ENCODE data around the gene CDADC1. TPM values are rescaled to one million over a fixed set of nuclear protein-coding genes. Genes with fewer than 3 reads are reported as not detected.

The CDADC1 gene
- total and polyA plus RNA-seq, 5 donors = 5.6 to 10.9 (median 8.6) TPM

DNA sequence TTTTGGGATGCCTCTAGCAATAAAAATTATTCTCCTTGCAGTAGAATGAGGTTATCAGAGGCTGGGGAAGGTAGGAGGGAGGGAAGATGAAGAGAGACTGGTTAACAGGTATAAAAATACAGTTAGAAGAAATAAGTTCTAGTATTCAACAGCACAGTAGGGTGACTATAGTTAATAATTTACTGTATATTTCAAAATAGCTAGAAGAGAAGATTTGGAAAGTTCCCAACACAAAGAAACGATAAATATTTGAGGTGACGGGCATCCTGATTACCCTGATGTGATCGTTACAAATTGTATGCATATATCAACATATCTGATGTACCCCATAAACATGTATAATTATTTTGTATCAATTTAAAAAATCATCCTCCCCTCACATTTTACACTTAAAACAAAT, 93.8 kb downstream of the CDADC1 start:
- DNase-seq = no peak
- 94% methylated on average over 3 of the region's 3 CpGs for WGBS
- intact Hi-C loops (cut with DNase I) = no loop called here
- H3K4me1 ChIP-seq (ENCODE audit: control insufficient read depth, insufficient read depth, low read length) = peaks cover under 1% of the 10 kb centered on the region
- H3K9me3 ChIP-seq (ENCODE audit: control insufficient read depth, low read length) = no peaks in the 10 kb centered on the region
- H3K27ac ChIP-seq (ENCODE audit: low read length) = no peak overlapping the region
- no peak for ATAC-seq
- H3K4me3 ChIP-seq (ENCODE audit: low read length) = no peak overlapping the region
- no peaks in the 10 kb centered on the region for H3K27me3 ChIP-seq (ENCODE audit: control insufficient read depth, insufficient read depth)

DNA sequence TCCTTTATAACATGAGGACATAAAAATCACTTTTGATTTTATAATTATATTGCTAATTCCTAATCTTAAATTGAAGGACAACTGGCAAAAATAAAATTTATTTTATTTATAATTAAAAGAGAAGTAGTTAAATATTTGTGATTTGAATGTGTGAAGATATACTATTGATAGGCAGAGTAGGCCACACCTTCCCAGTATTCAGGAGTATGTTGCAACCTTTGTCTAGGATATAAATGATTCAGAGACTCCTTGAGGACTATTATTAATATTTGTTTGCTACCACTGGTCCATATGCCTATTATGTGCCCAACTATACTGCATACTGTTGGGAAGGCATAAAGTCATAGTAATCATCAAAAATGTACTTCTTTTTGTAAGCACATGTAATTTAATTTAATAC, 94.2 kb downstream of the CDADC1 start:
- no peak overlapping the region for H3K27ac ChIP-seq (ENCODE audit: low read length)
- H3K9me3 ChIP-seq (ENCODE audit: control insufficient read depth, low read length) = no peaks in the 10 kb centered on the region
- H3K4me1 ChIP-seq (ENCODE audit: control insufficient read depth, insufficient read depth, low read length) = no peaks in the 10 kb centered on the region
- no peak for ATAC-seq
- intact Hi-C loops (cut with DNase I) = no loop called here
- DNase-seq = no peak
- no peaks in the 10 kb centered on the region for H3K27me3 ChIP-seq (ENCODE audit: control insufficient read depth, insufficient read depth)
- no peak overlapping the region for H3K4me3 ChIP-seq (ENCODE audit: low read length)

DNA sequence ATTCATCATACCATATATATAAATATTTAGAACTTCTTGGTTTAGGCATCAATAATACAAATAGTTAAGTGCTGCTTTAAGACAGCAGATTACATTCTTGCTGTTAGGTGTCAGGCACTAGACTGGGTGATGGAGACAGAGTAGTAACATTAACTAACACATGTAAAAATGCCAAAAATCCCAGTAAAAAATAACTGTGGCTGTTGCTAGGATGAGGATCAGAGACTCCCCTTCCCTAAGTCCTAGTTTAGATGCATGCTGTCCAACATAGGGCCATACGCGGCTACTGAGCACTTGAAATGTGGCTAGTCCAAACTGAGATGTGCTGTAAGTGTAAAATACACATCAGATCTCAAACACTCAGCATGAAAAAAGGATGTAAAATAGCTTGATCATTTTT, 94.7 kb downstream of the CDADC1 start:
- DNase-seq = no peak
- H3K27me3 ChIP-seq (ENCODE audit: control insufficient read depth, insufficient read depth) = no peaks in the 10 kb centered on the region
- no peaks in the 10 kb centered on the region for H3K9me3 ChIP-seq (ENCODE audit: control insufficient read depth, low read length)
- H3K4me1 ChIP-seq (ENCODE audit: control insufficient read depth, insufficient read depth, low read length) = no peaks in the 10 kb centered on the region
- H3K4me3 ChIP-seq (ENCODE audit: low read length) = no peak overlapping the region
- intact Hi-C loops (cut with DNase I) = no loop called here
- WGBS = 92% methylated on average over 2 of the region's 2 CpGs
- no peak for ATAC-seq
- no peak overlapping the region for H3K27ac ChIP-seq (ENCODE audit: low read length)

Other genes starting within 250 kb of the CDADC1 start
- not detected for gene MLNR, start 27.6 kb upstream of the CDADC1 start, total RNA-seq
- gene MLNR, start 27.6 kb upstream of the CDADC1 start, polyA plus RNA-seq = not detected
- gene CAB39L, start 196.1 kb downstream of the CDADC1 start, total RNA-seq = 10 to 100 TPM; 24.6 to 31.7 (median 28.2) TPM
- 15.4 TPM for gene CAB39L, start 196.1 kb downstream of the CDADC1 start, polyA plus RNA-seq
- 10 to 100 TPM; 13.1 to 18.6 (median 16.0) TPM for gene SETDB2, start 196.3 kb downstream of the CDADC1 start, total RNA-seq
- gene SETDB2, start 196.3 kb downstream of the CDADC1 start, polyA plus RNA-seq = 5.0 TPM
- gene PHF11, start 248.0 kb downstream of the CDADC1 start, total RNA-seq = 10 to 100 TPM; 20.2 to 31.1 (median 23.9) TPM
- 23.8 TPM for gene PHF11, start 248.0 kb downstream of the CDADC1 start, polyA plus RNA-seq

All from right cardiac atrium (tissue), 5 donors.